Stomach (tissue), 9 donors: ENCODE measurements around the gene CLDN20. TPM values are rescaled to one million over a fixed set of nuclear protein-coding genes. Genes with fewer than 3 reads are reported as not detected.
A peak's percentile ranks its signal among the peaks of the same experiment; 100 is the strongest.

Source experiments
- DNase-seq, 2 donors: peaks; one replicate each; pipeline versions ENCODE4 v3.0.0 to v3.0.0-alpha.2; 2013 to 2019
- H3K27ac ChIP-seq, 5 donors: fragments of 200-600 bp in 4 of 5; sonication (generic) in 4 of 5; one replicate each; pipeline ENCODE4 v1.5.1; 2013 to 2019; ENCODE audit warnings: mild to moderate bottlenecking in 1 of 5, moderate library complexity in 1 of 5
- H3K27me3 ChIP-seq, 3 donors: fragments of 200-600 bp; sonication (generic); one replicate each; pipeline ENCODE4 v1.5.1; 2017 to 2019; ENCODE audit warnings: mixed run types in 1 of 3
- H3K36me3 ChIP-seq, 4 donors: fragments of 200-600 bp; sonication (generic); 1 replicate in 3 of 4; 2 replicates in 1 of 4; pipeline ENCODE4 v1.5.1; 2016 to 2019
- H3K4me1 ChIP-seq, 4 donors: fragments of 200-600 bp; sonication (generic); one replicate each; pipeline ENCODE4 v1.5.1; 2016 to 2019
- H3K4me3 ChIP-seq, 4 donors: fragments of 200-600 bp; sonication (generic) in 3 of 4; one replicate each; pipeline ENCODE4 v1.5.1; 2016 to 2019; ENCODE audit warnings: mild to moderate bottlenecking in 1 of 4
- H3K9me3 ChIP-seq, 4 donors: fragments of 200-600 bp; sonication (generic); one replicate each; pipeline ENCODE4 v1.5.1; 2016 to 2019
- EP300 ChIP-seq: sonication (generic); formaldehyde crosslinking; IDR thresholded peaks from one replicate; pipeline ENCODE4 v1.6.1; 2017; ENCODE audit warnings: antibody characterized with exemption
- POLR2A ChIP-seq, 4 donors: fragments of 450-650 bp; IDR thresholded peaks; one replicate each; pipeline ENCODE4 v1.6.1; 2016; ENCODE audit warnings: antibody characterized with exemption in 4 of 4, control low read depth in 2 of 4, mild to moderate bottlenecking in 1 of 4, moderate library complexity in 1 of 4
- POLR2AphosphoS5 ChIP-seq, 3 donors: sonication (generic); formaldehyde crosslinking; IDR thresholded peaks; one replicate each; pipeline ENCODE4 v1.6.1; 2016; ENCODE audit warnings: antibody characterized with exemption in 3 of 3
- WGBS, 5 donors: extraction: QIAGEN DNeasy Blood & Tissue Kit in 3 of 5; methylation state at CpG; one replicate each; pipeline versions ENCODE4 v1.1.5 to v1.1.7; 2013 to 2018; 5-methylcytosine and 5-hydroxymethylcytosine counted together
- intact Hi-C: fragments of 100-400 bp; cut with DNase I; formaldehyde crosslinking; loops from one replicate; pipeline ENCODE4 v1.15.1; 2023; ENCODE audit warnings: low total_unique reads
- polyA plus RNA-seq, 3 donors: library from polyadenylated mRNA; stranded (reverse); fragments of 200-250 nt; gene quantifications; one replicate each; pipeline ENCODE4 v1.2.3, GENCODE V29; 2013
- total RNA-seq, 5 donors: library from RNA; depleted of rRNA; stranded (reverse); fragments of >200 nt; gene quantifications; one replicate each; pipeline versions ENCODE4 v1.1.0 to v1.2.3, GENCODE V29; 2014 to 2016
- TF ChIP-seq, protein P1 (sequence below), 7 experiments: fragments of 450-650 bp in 4 of 7; fragments of 200-600 bp in 3 of 7; sonication (generic) in 3 of 7; IDR thresholded peaks; one replicate each; pipeline ENCODE4 v1.5.1; 2016 to 2019; ENCODE audit warnings: antibody characterized with exemption in 7 of 7, control low read depth in 2 of 7, mild to moderate bottlenecking in 1 of 7
- donor health status: healthy with polysubstance abuse.
- donor health status: Bipolar disorder and iron deficiency.
- donor health status: healthy.

CLDN20 gene
- total and polyA plus RNA-seq, 8 donors, result not detected

DNA sequence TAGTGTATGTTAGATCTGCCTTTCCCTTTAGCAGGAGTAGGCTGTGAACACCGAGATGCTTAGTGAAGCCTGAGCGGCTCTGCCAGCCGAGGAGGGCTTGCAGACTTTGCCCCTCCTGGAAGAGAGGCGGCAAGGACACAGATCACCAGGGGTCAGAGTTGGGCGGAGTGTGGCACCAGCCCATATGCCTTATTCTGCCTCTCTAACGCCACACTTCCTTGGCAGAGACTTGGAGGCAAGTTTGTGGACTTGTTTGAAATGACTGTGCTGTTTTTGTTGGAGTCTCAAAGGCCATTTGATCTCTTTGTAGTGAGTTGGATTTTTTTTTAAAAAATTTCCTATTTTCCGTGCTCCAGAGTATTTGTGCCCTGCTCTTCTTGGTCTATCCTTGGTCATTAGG is 44.5 kb upstream of the CLDN20 start:
- H3K27me3 ChIP-seq, result no peaks in the 10 kb centered on the region
- no peak overlapping the region for H3K4me3 ChIP-seq
- H3K36me3 ChIP-seq, result no peaks in the 10 kb centered on the region
- no peak for DNase-seq
- H3K4me1 ChIP-seq, result peaks cover 0 to 12% (median 0%) of the 10 kb centered on the region in 4 donors
- intact Hi-C loops, result no loop called here
- WGBS, 5 donors, result 83 to 92% (median 88%) methylated on average over 7 of the region's 7 CpGs
- H3K27ac ChIP-seq, result no peak overlapping the region
- no peaks in the 10 kb centered on the region for H3K9me3 ChIP-seq
- no peak for TF ChIP-seq EP300
- no peak for TF ChIP-seq POLR2A (IDR thresholded peaks at IDR 0.05)
- no peak for TF ChIP-seq POLR2AphosphoS5 (IDR thresholded peaks at IDR 0.05)
- TF ChIP-seq, protein P1, sequence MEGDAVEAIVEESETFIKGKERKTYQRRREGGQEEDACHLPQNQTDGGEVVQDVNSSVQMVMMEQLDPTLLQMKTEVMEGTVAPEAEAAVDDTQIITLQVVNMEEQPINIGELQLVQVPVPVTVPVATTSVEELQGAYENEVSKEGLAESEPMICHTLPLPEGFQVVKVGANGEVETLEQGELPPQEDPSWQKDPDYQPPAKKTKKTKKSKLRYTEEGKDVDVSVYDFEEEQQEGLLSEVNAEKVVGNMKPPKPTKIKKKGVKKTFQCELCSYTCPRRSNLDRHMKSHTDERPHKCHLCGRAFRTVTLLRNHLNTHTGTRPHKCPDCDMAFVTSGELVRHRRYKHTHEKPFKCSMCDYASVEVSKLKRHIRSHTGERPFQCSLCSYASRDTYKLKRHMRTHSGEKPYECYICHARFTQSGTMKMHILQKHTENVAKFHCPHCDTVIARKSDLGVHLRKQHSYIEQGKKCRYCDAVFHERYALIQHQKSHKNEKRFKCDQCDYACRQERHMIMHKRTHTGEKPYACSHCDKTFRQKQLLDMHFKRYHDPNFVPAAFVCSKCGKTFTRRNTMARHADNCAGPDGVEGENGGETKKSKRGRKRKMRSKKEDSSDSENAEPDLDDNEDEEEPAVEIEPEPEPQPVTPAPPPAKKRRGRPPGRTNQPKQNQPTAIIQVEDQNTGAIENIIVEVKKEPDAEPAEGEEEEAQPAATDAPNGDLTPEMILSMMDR (IDR thresholded peaks at IDR 0.05), result no peak

DNA sequence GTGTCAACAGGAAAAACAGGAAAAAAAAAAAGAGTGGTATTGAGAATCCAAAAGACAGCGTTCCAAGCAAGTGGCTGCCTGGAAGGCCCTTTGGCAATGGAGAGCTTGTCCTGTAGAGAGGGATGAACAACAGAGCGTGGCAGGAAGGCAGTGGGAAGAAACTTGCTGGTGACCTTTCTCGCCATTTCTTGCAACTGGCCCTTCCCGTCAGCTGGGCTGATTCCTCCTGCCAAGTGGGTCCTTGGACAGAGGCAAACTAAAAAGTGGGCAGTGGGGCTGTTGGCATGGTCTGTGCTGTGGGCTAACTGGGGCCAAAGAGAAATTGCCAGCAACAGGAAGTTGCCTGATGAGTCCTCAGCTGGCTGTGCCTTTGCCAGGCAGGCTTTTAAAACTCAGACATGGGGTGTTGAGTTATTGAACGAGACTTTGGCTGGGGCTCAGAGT is 43.9 kb upstream of the CLDN20 start:
- no peak overlapping the region for H3K4me3 ChIP-seq
- H3K9me3 ChIP-seq, result no peaks in the 10 kb centered on the region
- no peaks in the 10 kb centered on the region for H3K27me3 ChIP-seq
- no peak for DNase-seq
- H3K4me1 ChIP-seq, result peaks cover 0 to 12% (median 0%) of the 10 kb centered on the region in 4 donors
- TF ChIP-seq, protein P1 (IDR thresholded peaks at IDR 0.05), result no peak
- no peak for TF ChIP-seq POLR2AphosphoS5 (IDR thresholded peaks at IDR 0.05)
- no peak overlapping the region for H3K27ac ChIP-seq
- WGBS, 5 donors, result 74 to 92% (median 87%) methylated on average over 5 of the region's 5 CpGs
- H3K36me3 ChIP-seq, result no peaks in the 10 kb centered on the region
- intact Hi-C loops, result no loop called here

DNA sequence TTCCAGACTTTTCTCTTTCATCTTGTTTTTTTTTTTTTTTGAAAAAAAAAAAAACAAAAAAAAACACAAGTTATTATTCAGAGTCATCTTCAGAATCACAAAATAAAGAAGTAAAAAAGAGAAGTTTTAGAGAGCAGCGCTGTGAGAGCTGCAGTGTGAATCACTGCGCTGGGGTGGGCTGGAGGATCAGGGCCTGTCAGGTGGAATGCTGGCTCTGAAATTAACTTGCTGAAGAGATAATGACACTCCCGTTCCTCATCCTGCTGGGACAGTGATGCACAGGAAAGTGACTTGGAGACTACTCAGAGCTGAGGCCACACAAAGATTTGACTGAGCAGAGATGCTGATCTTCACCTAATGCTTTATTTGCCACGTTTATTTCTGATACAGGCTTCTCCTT is 42.7 kb upstream of the CLDN20 start:
- no peak overlapping the region for H3K4me3 ChIP-seq
- H3K4me1 ChIP-seq, result peaks cover 0 to 12% (median 0%) of the 10 kb centered on the region in 4 donors
- no peak overlapping the region for H3K27ac ChIP-seq
- TF ChIP-seq, protein P1 (IDR thresholded peaks at IDR 0.05), result no peak
- TF ChIP-seq EP300 (no peak), POLR2A (IDR thresholded peaks at IDR 0.05) (no peak)
- intact Hi-C loops, result no loop called here
- DNase-seq, result no peak
- no peaks in the 10 kb centered on the region for H3K27me3 ChIP-seq
- no peaks in the 10 kb centered on the region for H3K9me3 ChIP-seq
- no peaks in the 10 kb centered on the region for H3K36me3 ChIP-seq
- 80 to 89% (median 84%) methylated on average over 4 of the region's 4 CpGs for WGBS, 5 donors

DNA sequence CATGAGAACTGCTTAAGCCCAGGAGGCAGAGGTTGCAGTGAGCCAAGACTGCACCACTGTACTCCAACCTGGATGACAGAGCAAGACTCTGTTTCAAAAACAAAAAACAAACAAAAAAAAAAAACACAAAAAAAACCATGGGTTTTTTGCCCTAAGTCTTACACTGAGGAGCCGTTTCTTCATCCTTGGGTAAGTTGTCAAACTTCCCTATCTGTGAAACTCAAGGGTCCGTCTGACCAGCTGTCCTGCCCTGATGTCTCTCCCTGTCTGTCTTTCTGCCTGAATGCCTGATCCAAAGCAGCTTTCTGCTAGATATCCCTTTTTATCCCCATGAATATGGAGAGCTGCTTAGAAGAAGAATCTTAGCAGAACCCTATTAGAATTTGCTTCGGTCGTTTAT is 41.3 kb upstream of the CLDN20 start:
- Histone ChIP-seq H3K27ac (no peak overlapping the region), H3K9me3 (no peaks in the 10 kb centered on the region), H3K36me3 (no peaks in the 10 kb centered on the region), H3K4me1 (peaks cover 0 to 12% (median 0%) of the 10 kb centered on the region in 4 donors), H3K4me3 (no peak overlapping the region), H3K27me3 (no peaks in the 10 kb centered on the region)
- WGBS, 5 donors, result 86 to 95% (median 90%) methylated on average over 4 of the region's 4 CpGs
- TF ChIP-seq POLR2AphosphoS5 (IDR thresholded peaks at IDR 0.05), result no peak
- TF ChIP-seq POLR2A (IDR thresholded peaks at IDR 0.05), result no peak
- TF ChIP-seq EP300, result no peak
- intact Hi-C loops, result no loop called here
- no peak for DNase-seq

DNA sequence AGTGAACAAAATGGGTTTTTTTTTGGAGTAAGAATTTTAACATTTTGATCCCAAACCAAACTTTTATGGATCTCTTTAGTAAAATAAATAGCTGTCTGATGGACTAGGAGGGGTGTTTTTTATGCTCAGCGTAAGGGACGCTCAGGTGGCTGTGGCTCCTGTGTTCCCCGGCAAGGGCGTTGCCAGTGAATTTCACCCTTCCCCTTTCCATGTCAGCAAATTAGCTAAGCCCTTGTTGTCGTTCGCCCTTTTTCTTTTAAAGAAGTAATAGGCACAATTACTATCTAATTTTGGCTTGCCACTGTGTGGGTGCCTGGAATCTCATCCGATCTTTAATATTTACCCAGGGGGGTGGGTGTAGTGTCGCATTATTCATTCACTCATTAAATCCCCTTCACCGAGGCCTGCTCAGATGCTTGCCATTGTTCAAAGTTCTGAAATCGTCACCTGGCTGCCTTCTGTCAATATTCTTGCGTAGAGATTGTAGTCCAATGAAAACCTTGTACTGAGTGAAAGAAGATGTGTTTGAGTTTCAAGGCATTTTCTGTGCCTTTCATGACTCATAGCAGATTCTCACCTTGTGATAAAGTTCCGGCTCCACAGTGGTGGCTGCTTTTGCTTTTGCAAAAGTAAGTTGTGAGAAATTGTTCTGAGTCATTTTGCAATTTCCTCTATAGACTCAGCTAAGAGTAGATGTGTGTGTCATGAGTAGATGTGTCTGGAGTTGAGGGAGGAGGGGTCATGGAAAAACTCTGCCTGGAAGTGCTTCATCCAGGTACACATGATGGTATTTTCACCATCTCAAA is 40.0 kb upstream of the CLDN20 start:
- Histone ChIP-seq H3K4me3 (no peak overlapping the region), H3K4me1 (peaks cover 0 to 15% (median 0%) of the 10 kb centered on the region in 4 donors), H3K36me3 (no peaks in the 10 kb centered on the region), H3K27me3 (no peaks in the 10 kb centered on the region), H3K27ac (peak overlapping the region in 1 of 5 donors; percentile 13), H3K9me3 (no peaks in the 10 kb centered on the region)
- TF ChIP-seq EP300, result no peak
- TF ChIP-seq POLR2A (IDR thresholded peaks at IDR 0.05), result no peak
- TF ChIP-seq, protein P1 (IDR thresholded peaks at IDR 0.05), result no peak
- TF ChIP-seq POLR2AphosphoS5 (IDR thresholded peaks at IDR 0.05), result no peak
- WGBS, 5 donors, result 65 to 76% (median 72%) methylated on average over 12 of the region's 12 CpGs
- peak in 1 of 2 donors; percentile 71 for DNase-seq
- intact Hi-C loops, result no loop called here
